Subcutaneous abdominal adipose tissue (tissue), 5 donors: ENCODE data around the gene P2RY2.

Experiments used
- H3K27ac ChIP-seq: one replicate; pipeline ENCODE4 v1.7.0; 2013; ENCODE audit warnings: low read depth, mild to moderate bottlenecking, inconsistent platforms, low read length, moderate library complexity
- H3K27me3 ChIP-seq, 5 donors: one replicate each; pipeline ENCODE4 v1.7.0; 2013; ENCODE audit warnings: low read length in 5 of 5, inconsistent platforms in 1 of 5; ENCODE audit not compliant: control insufficient read depth in 5 of 5, insufficient read depth in 4 of 5
- H3K36me3 ChIP-seq, 5 donors: one replicate each; pipeline ENCODE4 v1.7.0; 2013; ENCODE audit warnings: low read length in 5 of 5; ENCODE audit not compliant: control insufficient read depth in 5 of 5, insufficient read depth in 5 of 5
- H3K4me1 ChIP-seq, 5 donors: one replicate each; pipeline ENCODE4 v1.7.0; 2013; ENCODE audit warnings: low read length in 5 of 5, mild to moderate bottlenecking in 3 of 5, moderate library complexity in 1 of 5; ENCODE audit not compliant: control insufficient read depth in 5 of 5, insufficient read depth in 5 of 5
- H3K4me3 ChIP-seq, 5 donors: one replicate each; pipeline ENCODE4 v1.7.0; 2013; ENCODE audit warnings: low read length in 5 of 5, low read depth in 1 of 5
- H3K9ac ChIP-seq, 5 donors: one replicate each; pipeline ENCODE4 v1.7.0; 2013; ENCODE audit warnings: low read length in 5 of 5, mild to moderate bottlenecking in 4 of 5, moderate library complexity in 3 of 5
- H3K9me3 ChIP-seq, 5 donors: one replicate each; pipeline ENCODE4 v1.7.0; 2013; ENCODE audit warnings: low read length in 5 of 5; ENCODE audit not compliant: control insufficient read depth in 5 of 5
- donor health status: healthy.
- donor health status: healthy.
- donor health status: healthy.
- donor health status: healthy.
- donor health status: healthy.

Gene P2RY2

GRCh38 chr11:73265853-73266645 lies 48.0 kb downstream of the P2RY2 start:
- no peak overlapping the region for H3K27ac ChIP-seq
- peaks cover 9 to 33% (median 27%) of the 10 kb centered on the region in 5 donors for H3K27me3 ChIP-seq
- no peak overlapping the region for H3K9ac ChIP-seq
- H3K4me3 ChIP-seq, result no peak overlapping the region
- H3K9me3 ChIP-seq, result no peaks in the 10 kb centered on the region
- H3K36me3 ChIP-seq, result no peaks in the 10 kb centered on the region
- H3K4me1 ChIP-seq, result peaks cover 7 to 16% (median 13%) of the 10 kb centered on the region in 5 donors

DNA sequence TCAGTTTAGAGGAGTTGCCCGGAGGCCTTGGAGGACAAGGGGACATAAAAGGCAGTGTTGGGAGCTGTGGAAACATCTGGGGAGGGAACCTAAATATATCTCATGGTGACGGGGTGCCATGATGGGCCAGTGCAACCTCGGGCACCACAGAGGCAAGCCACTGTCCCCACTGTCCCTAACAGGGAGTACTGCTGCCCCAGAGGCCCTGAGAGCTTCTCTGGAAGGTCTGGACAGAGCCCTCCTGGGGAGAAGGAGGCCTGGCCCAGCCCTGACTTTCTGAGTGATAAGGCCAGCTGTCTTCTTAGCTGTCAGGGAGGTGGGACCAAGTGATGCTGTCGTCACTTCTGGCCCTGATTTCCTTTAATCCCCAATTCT lies 48.6 kb downstream of the P2RY2 start:
- Histone ChIP-seq H3K27ac (no peak overlapping the region), H3K9ac (no peak overlapping the region), H3K4me3 (no peak overlapping the region)

DNA sequence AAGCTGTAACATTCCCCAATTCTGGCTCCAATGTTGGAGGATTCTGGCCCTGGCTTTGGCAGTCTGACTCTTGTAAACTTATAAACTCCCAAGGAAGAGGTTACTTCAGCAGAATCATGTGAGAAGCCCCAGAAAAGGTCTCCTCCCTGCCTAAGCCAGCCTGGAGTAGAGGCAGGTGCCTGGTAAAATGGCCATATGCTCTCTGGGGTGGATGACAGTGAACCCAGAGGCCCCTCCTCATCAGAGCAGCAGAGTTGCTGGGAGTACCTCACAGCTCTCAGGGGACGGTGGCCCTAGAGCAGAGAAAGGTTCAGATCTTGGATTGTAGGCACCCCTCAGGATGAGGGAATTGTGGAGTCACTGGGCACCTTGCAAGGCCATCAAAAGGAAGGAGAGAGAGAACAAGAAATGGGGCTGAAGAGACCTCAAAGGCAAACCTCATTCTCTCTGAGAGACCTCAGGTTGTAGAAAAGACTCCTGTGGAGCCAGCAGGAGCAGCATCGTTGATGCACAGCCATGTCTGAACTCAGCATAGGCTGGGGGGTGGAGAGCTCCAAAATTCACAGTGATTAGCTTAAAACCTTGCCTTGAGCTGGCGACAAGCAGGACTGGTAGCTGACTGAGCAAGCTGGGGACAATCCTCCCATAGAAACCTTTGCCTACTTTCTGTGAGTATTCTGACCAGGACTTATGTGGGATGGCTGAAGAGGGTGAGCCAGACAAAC lies 49.2 kb downstream of the P2RY2 start:
- H3K9ac ChIP-seq, result no peak overlapping the region
- H3K27ac ChIP-seq, result no peak overlapping the region
- H3K4me1 ChIP-seq, result peaks cover 7 to 16% (median 13%) of the 10 kb centered on the region in 5 donors
- H3K27me3 ChIP-seq, result peaks cover 11 to 33% (median 27%) of the 10 kb centered on the region in 5 donors
- H3K4me3 ChIP-seq, result no peak overlapping the region
- H3K9me3 ChIP-seq, result no peaks in the 10 kb centered on the region
- H3K36me3 ChIP-seq, result no peaks in the 10 kb centered on the region

More for the DNA sequence above, 48.6 kb downstream of the P2RY2 start:
- no peaks in the 10 kb centered on the region for H3K9me3 ChIP-seq
- peaks cover 9 to 33% (median 27%) of the 10 kb centered on the region in 5 donors for H3K27me3 ChIP-seq
- no peaks in the 10 kb centered on the region for H3K36me3 ChIP-seq
- H3K4me1 ChIP-seq, result peaks cover 7 to 16% (median 13%) of the 10 kb centered on the region in 5 donors

DNA sequence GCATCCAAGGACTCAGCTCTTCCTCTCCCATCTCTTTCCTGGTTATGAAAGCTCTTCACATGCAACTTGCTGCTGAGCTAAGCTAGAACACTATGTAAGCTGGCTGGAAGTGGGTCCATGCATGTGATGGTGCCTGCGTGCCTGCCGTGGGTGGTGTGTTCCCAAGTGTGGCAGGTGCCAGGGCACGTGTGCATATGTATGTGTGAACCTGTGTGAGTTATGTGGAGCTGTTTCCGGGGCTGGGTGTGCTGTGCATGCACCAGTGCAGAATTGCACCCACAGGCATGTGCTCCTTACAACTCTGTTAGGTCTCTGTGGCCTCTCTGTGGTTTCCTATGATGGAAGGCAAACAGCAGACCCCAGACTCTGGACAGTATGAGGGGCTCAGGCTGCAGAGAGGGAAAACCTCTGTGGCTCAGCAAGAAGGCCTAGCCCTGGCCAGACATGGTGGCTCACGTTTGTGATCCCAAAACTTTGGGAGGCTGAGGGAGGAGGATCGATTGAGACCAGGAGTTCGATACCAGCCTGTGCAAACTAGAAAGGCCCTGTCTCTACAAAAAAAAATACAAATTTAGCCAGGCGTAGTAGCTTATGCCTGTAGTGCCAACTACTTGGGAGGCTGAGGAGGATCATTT lies 49.9 kb downstream of the P2RY2 start:
- H3K27me3 ChIP-seq, result peaks cover 12 to 33% (median 27%) of the 10 kb centered on the region in 5 donors
- H3K27ac ChIP-seq, result no peak overlapping the region
- H3K9me3 ChIP-seq, result no peaks in the 10 kb centered on the region
- H3K4me3 ChIP-seq, result no peak overlapping the region
- no peak overlapping the region for H3K9ac ChIP-seq
- peaks cover 7 to 16% (median 13%) of the 10 kb centered on the region in 5 donors for H3K4me1 ChIP-seq
- H3K36me3 ChIP-seq, result no peaks in the 10 kb centered on the region

DNA sequence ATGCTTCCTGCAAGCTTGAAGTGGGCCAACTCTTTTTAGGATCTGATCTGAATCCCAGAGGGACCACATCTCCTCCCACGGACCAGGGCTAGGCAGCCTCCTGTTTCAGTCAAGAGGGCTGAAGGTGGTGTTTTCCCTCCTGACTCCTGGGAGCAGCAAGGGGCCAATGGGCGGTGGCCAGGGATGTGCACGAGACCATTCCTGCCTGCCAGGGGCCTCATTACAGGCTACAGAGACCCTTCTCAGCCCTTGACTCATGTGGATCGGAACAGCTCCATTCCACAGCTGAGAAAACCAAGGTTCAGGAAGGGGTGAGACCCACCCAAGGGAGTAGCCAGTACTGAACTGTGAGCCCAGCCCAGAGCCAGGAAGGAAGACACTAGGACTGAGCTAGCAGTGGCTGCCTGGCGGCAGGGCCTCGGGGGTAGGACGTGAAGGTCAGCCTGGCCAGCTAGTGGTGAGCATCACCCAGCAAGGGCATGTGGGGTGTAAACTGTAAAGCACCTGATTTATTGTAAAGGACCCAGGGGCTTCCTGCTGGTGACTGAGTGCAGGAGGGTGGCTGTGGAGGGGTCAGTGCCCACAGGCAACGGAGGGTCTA lies 50.7 kb downstream of the P2RY2 start:
- Histone ChIP-seq H3K4me1 (peaks cover 7 to 16% (median 13%) of the 10 kb centered on the region in 5 donors), H3K27ac (no peak overlapping the region), H3K36me3 (no peaks in the 10 kb centered on the region), H3K9ac (no peak overlapping the region), H3K4me3 (no peak overlapping the region), H3K27me3 (peaks cover 12 to 29% (median 21%) of the 10 kb centered on the region in 5 donors), H3K9me3 (no peaks in the 10 kb centered on the region)

GRCh38 chr11:73269459-73270015 lies 51.5 kb downstream of the P2RY2 start:
- peak overlapping the region in 1 of 5 donors; percentile 31 for H3K9ac ChIP-seq
- H3K36me3 ChIP-seq, result no peaks in the 10 kb centered on the region
- no peak overlapping the region for H3K27ac ChIP-seq
- peaks cover 10 to 26% (median 13%) of the 10 kb centered on the region in 5 donors for H3K27me3 ChIP-seq
- no peak overlapping the region for H3K4me3 ChIP-seq
- H3K4me1 ChIP-seq, result peaks cover 7 to 11% (median 9%) of the 10 kb centered on the region in 5 donors
- no peaks in the 10 kb centered on the region for H3K9me3 ChIP-seq

GRCh38 chr11:73270016-73270854 lies 52.2 kb downstream of the P2RY2 start:
- no peak overlapping the region for H3K4me3 ChIP-seq
- H3K9me3 ChIP-seq, result no peaks in the 10 kb centered on the region
- no peaks in the 10 kb centered on the region for H3K36me3 ChIP-seq
- H3K9ac ChIP-seq, result peak overlapping the region in 1 of 5 donors; percentile 31
- peaks cover 3 to 22% (median 9%) of the 10 kb centered on the region in 5 donors for H3K27me3 ChIP-seq
- H3K27ac ChIP-seq, result no peak overlapping the region
- peaks cover 7 to 14% (median 9%) of the 10 kb centered on the region in 5 donors for H3K4me1 ChIP-seq

DNA sequence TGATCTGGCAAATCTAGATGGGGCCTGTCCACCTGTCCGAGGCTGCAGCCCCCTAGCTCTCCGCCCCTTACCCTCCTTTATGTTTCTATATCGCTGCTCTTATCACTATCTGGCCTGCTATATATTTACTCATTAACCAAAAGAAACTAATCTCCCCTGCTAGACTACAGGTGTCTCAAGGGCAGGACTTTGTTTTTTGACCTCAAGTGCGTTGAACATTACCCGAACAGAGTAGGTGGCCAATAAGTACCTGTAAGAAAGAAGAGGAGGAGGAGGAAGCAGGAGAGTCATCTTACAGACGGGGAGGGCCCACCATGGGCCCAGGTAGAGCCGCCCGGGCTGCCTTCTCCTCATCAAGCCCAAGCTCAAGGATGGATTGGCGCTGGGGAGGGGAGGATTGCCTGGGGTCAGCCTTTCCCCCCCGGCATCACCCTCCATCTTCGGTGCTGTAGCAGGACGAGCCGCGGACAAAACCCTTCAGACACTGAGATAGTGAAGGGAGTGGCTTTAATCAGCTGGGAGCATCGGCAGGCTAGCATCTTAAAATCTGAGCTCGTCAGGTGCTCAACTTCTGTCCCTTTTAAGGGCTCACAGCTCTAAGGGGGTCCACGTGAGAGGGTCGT lies 52.9 kb downstream of the P2RY2 start:
- Histone ChIP-seq H3K9ac (no peak overlapping the region), H3K27ac (no peak overlapping the region), H3K4me1 (peaks cover 8 to 16% (median 10%) of the 10 kb centered on the region in 5 donors), H3K4me3 (no peak overlapping the region), H3K9me3 (no peaks in the 10 kb centered on the region), H3K36me3 (no peaks in the 10 kb centered on the region), H3K27me3 (peaks cover 3 to 18% (median 9%) of the 10 kb centered on the region in 5 donors)
